Right cardiac atrium (tissue), 5 donors: ENCODE measurements around the gene CCDC126. TPM values are rescaled to one million over a fixed set of nuclear protein-coding genes. Genes with fewer than 3 reads are reported as not detected.
"Not testable (repeated sequence)": the region's sequence is repeated elsewhere in the genome, so short reads cannot be mapped to it uniquely, and the experiment has no call there.

Source experiments
- ATAC-seq, 2 donors: fragments of 200-7000 bp; cut with Tn5 transposase; one replicate each; pipeline versions ENCODE4 v1.8.0 to v1.9.1; 2020; ENCODE audit warnings: moderate library complexity in 2 of 2, mild to moderate bottlenecking in 1 of 2
- DNase-seq, 3 donors: peaks; one replicate each; pipeline ENCODE4 v3.0.0-alpha.2; 2020
- H3K27ac ChIP-seq: one replicate; pipeline ENCODE4 v1.5.1; 2013; ENCODE audit warnings: mild to moderate bottlenecking, low read length, control low read depth, moderate library complexity
- H3K27me3 ChIP-seq: one replicate; pipeline ENCODE4 v1.6.1; 2013; ENCODE audit not compliant: control insufficient read depth, insufficient read depth
- H3K4me1 ChIP-seq: one replicate; pipeline ENCODE4 v1.6.1; 2013; ENCODE audit warnings: low read length; ENCODE audit not compliant: control insufficient read depth, insufficient read depth
- H3K4me3 ChIP-seq: one replicate; pipeline ENCODE4 v1.5.1; 2013; ENCODE audit warnings: low read length, control low read depth
- H3K9me3 ChIP-seq: one replicate; pipeline ENCODE4 v1.6.1; 2013; ENCODE audit warnings: low read length; ENCODE audit not compliant: control insufficient read depth
- WGBS: extraction: QIAGEN DNeasy Blood & Tissue Kit; methylation state at CpG from one replicate; pipeline ENCODE4 v1.1.7; 2013; 5-methylcytosine and 5-hydroxymethylcytosine counted together
- intact Hi-C, 4 donors: fragments of 100-400 bp; cut with DNase I; formaldehyde crosslinking; loops; one replicate each; pipeline versions ENCODE4 v1.11.0 to v1.14.0; 2022 to 2023
- polyA plus RNA-seq: library from polyadenylated mRNA; stranded (reverse); fragments of 200-250 nt; gene quantifications from one replicate; pipeline ENCODE4 v1.2.3, GENCODE V29; 2013
- total RNA-seq, 4 donors: library from RNA; stranded (reverse); fragmentation: NEBNext Ultra II Directional; extraction: Animal tissue kit (Norgen Biotek cat#: 25700); gene quantifications; one replicate each; pipeline ENCODE4 v1.2.1, GENCODE V29; 2021
- donor health status: healthy with polysubstance abuse.
- donor health status: DM: no; HTN: yes; CAD: no.
- donor health status: DM: no; HTN: no; CAD: no.
- donor health status: DM: no; HTN: yes; CAD: no; lungs with severe emphysema.
- donor health status: DM: yes; HTN: yes; CAD: no.

Gene CCDC126
- total and polyA plus RNA-seq, 5 donors = 6.5 to 11.3 (median 8.9) TPM

- no peak overlapping the region for H3K4me3 ChIP-seq
- ATAC-seq = no peak
- H3K4me1 ChIP-seq = peaks cover 1% of the 10 kb centered on the region
- DNase-seq = no peak
- no peaks in the 10 kb centered on the region for H3K9me3 ChIP-seq
- WGBS = 82% methylated on average over 2 of the region's 2 CpGs
- H3K27ac ChIP-seq = no peak overlapping the region
- intact Hi-C loops = no loop called here
- no peaks in the 10 kb centered on the region for H3K27me3 ChIP-seq
Observed at GRCh38 chr7:23662984-23663313, 65.8 kb downstream of the CCDC126 start.

GRCh38 chr7:23664122-23664521 lies 66.9 kb downstream of the CCDC126 start:
- Histone ChIP-seq H3K27ac (no peak overlapping the region), H3K4me1 (peaks cover 1% of the 10 kb centered on the region), H3K4me3 (no peak overlapping the region), H3K9me3 (no peaks in the 10 kb centered on the region), H3K27me3 (no peaks in the 10 kb centered on the region)
- DNase-seq = no peak
- ATAC-seq = no peak
- intact Hi-C loops = no loop called here

DNA sequence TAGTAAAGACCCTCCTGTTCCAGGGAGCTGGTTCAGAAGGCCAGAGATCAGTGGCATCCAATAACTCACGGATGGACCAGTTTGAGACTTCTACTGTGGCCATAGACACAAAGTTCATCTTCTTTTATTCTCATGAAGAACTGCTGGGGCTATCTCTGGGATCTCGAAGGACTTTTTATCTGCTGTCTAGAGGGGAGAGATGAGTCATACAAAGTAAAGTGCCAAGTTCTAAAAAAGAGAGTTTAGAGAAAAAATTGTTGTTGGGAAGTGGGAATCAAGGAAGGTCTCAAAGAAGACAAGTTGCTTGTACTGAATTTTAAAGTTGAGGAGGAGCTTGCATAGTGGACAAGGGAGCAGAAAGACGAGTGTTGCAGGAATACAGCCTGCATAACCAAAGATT lies 74.9 kb downstream of the CCDC126 start:
- 58% methylated on average over 3 of the region's 3 CpGs for WGBS
- intact Hi-C loops = no loop called here
- H3K9me3 ChIP-seq = no peaks in the 10 kb centered on the region
- no peaks in the 10 kb centered on the region for H3K4me1 ChIP-seq
- no peak overlapping the region for H3K4me3 ChIP-seq
- no peak for DNase-seq
- no peaks in the 10 kb centered on the region for H3K27me3 ChIP-seq
- ATAC-seq = no peak
- no peak overlapping the region for H3K27ac ChIP-seq

- WGBS = under 1% methylated on average over 53 of the region's 53 CpGs
- Histone ChIP-seq H3K27ac (peak within 1 kb of the TSS; percentile 85), H3K4me1 (peaks cover 3% of the 10 kb centered on the region), H3K9me3 (no peaks in the 10 kb centered on the region), H3K27me3 (no peaks in the 10 kb centered on the region), H3K4me3 (peak within 1 kb of the TSS; percentile 95)
- intact Hi-C loops = loop anchor here in 2 of 4 donors (5.0 to 10.0 kb wide), 2 partner anchors 83 to 85 kb away; partner anchors contain the start of gene CCDC126 (in 2 of the 2)
- peak; percentile 100 for ATAC-seq
- DNase-seq = peak; percentile 92 to 96 (median 96)
Observed at GRCh38 chr7:23679898-23680413, 82.8 kb downstream of the CCDC126 start, which contains the start of gene FAM221A. Gene FAM221A (plus strand): TSS chr7:23680199. CDS start chr7:23680219, 20 bp downstream.

- peak; percentile 79 to 84 for ATAC-seq
- peak overlapping the region; percentile 95 for H3K4me3 ChIP-seq
- peaks cover 3% of the 10 kb centered on the region for H3K4me1 ChIP-seq
- H3K27ac ChIP-seq = peak overlapping the region; percentile 85
- 6% methylated on average over 42 of the region's 42 CpGs for WGBS
- intact Hi-C loops = loop anchor here in 1 of 4 donors (10.0 kb wide), 1 partner anchor 86 kb away; the partner anchor contains the start of gene CCDC126
- DNase-seq = peak; percentile 58 to 83 (median 74)
- no peaks in the 10 kb centered on the region for H3K27me3 ChIP-seq
- H3K9me3 ChIP-seq = no peaks in the 10 kb centered on the region
Observed at GRCh38 chr7:23680414-23681405, 83.5 kb downstream of the CCDC126 start.

- not testable (repeated sequence) for DNase-seq, H3K27me3 ChIP-seq, H3K9me3 ChIP-seq, H3K4me1 ChIP-seq, ATAC-seq, H3K27ac ChIP-seq, H3K4me3 ChIP-seq
- 67% methylated on average over 6 of the region's 6 CpGs for WGBS
- intact Hi-C loops = loop anchor here in 1 of 4 donors (10.0 kb wide), 1 partner anchor 89 kb away; the partner anchor contains the start of gene CCDC126
Observed at GRCh38 chr7:23684041-23684440, 86.9 kb downstream of the CCDC126 start.

- H3K9me3 ChIP-seq = no peaks in the 10 kb centered on the region
- peaks cover 6% of the 10 kb centered on the region for H3K4me1 ChIP-seq
- H3K4me3 ChIP-seq = no peak overlapping the region
- ATAC-seq = peak; percentile 69 to 83
- DNase-seq = no peak
- intact Hi-C loops = loop anchor here in 1 of 4 donors (10.0 kb wide), 1 partner anchor 91 kb away; the partner anchor contains the start of gene CCDC126
- 36% methylated on average over 3 of the region's 3 CpGs for WGBS
- H3K27me3 ChIP-seq = no peaks in the 10 kb centered on the region
- no peak overlapping the region for H3K27ac ChIP-seq
Observed at GRCh38 chr7:23685731-23686130, 88.5 kb downstream of the CCDC126 start.

DNA sequence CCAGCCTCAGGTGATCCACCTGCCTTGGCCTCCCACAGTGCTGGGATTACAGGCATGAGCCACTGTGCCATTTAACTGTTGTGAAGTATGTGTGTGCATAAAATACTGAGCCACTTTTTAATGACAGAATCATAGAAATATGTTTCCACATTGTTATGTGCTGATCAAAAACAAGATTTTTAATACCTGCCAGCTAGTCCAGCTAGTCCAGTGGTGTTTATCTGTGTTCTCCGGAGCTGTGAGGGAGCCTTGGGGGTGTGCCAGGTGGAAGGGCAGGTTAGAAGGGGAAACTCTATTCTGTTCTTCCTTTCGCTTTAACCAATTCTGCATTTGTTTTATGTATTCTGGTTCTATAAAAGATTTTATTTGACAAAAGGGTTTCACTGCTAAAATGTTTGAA lies 89.8 kb downstream of the CCDC126 start:
- Histone ChIP-seq H3K27ac (no peak overlapping the region), H3K4me3 (no peak overlapping the region), H3K27me3 (no peaks in the 10 kb centered on the region), H3K9me3 (no peaks in the 10 kb centered on the region), H3K4me1 (peaks cover 3% of the 10 kb centered on the region)
- intact Hi-C loops = loop anchor here in 1 of 4 donors (10.0 kb wide), 1 partner anchor 92 kb away; the partner anchor contains the start of gene CCDC126
- DNase-seq (peak in 1 of 3 donors; percentile 56), ATAC-seq (no peak)
- WGBS = 60% methylated on average over 2 of the region's 2 CpGs

DNA sequence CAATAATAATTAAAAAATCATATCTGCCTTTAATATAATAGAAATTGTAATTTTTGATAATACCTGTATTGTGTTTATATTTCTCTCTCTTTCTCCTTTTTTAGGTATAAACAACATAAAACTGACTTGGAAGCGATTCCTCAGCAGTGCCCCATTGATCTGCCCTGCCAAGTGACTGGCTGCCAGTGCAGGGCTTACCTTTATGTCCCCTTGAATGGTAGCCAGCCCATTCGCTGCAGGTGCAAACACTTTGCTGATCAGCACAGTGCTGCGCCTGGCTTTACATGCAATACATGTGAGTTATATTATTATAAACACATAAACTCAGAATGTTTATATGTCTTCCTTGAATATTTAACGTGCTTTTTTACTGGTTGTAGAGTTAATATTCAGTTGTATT lies 92.0 kb downstream of the CCDC126 start:
- intact Hi-C loops = loop anchor here in 1 of 4 donors (10.0 kb wide), 1 partner anchor 94 kb away; the partner anchor contains the start of gene CCDC126
- no peaks in the 10 kb centered on the region for H3K9me3 ChIP-seq
- H3K27ac ChIP-seq = no peak overlapping the region
- no peak overlapping the region for H3K4me3 ChIP-seq
- no peak for ATAC-seq
- H3K4me1 ChIP-seq = peaks cover 3% of the 10 kb centered on the region
- DNase-seq = no peak
- H3K27me3 ChIP-seq = no peaks in the 10 kb centered on the region
- WGBS = 94% methylated on average over 4 of the region's 4 CpGs

- Histone ChIP-seq H3K4me3 (no peak overlapping the region), H3K9me3 (no peaks in the 10 kb centered on the region), H3K27me3 (no peaks in the 10 kb centered on the region), H3K4me1 (peaks cover 3% of the 10 kb centered on the region), H3K27ac (no peak overlapping the region)
- DNase-seq (no peak), ATAC-seq (no peak)
- intact Hi-C loops = no loop called here
- 89% methylated on average over 4 of the region's 4 CpGs for WGBS
Observed at GRCh38 chr7:23691320-23691719, 94.1 kb downstream of the CCDC126 start.

GRCh38 chr7:23693224-23693623 lies 96.0 kb downstream of the CCDC126 start:
- ATAC-seq (no peak), DNase-seq (no peak)
- Histone ChIP-seq H3K4me1 (no peaks in the 10 kb centered on the region), H3K9me3 (no peaks in the 10 kb centered on the region), H3K27me3 (no peaks in the 10 kb centered on the region), H3K4me3 (no peak overlapping the region), H3K27ac (no peak overlapping the region)
- intact Hi-C loops = no loop called here
